ENCODE measurements around the gene PDE3A. TPM values are rescaled to one million over a fixed set of nuclear protein-coding genes. Genes with fewer than 3 reads are reported as not detected.

Gene PDE3A
- total and polyA plus RNA-seq, 7 donors, result 0.53 to 4.1 (median 2.1) TPM

GRCh38 chr12:20501958-20502357, 133.6 kb downstream of the PDE3A start:
- no peak for TF ChIP-seq CTCF (IDR thresholded peaks at IDR 0.05)
- intact Hi-C loops (cut with DNase I), result no loop called here
- Histone ChIP-seq H3K36me3 (ENCODE audit: insufficient read depth in 1 of 2, low read depth in 1 of 2) (no peaks in the 10 kb centered on the region), H3K4me1 (peaks cover 2% of the 10 kb centered on the region), H3K9me3 (no peaks in the 10 kb centered on the region), H3K27ac (no peak overlapping the region), H3K27me3 (ENCODE audit: insufficient read depth in 3 of 3, low read length in 2 of 3) (no peaks in the 10 kb centered on the region), H3K4me3 (no peak overlapping the region)
- DNase-seq, result no peak
- no peak for ATAC-seq
- WGBS, 3 donors, result 91 to 97% (median 93%) methylated on average over 2 of the region's 2 CpGs

GRCh38 chr12:20503858-20504257, 135.5 kb downstream of the PDE3A start:
- H3K36me3 ChIP-seq (ENCODE audit: insufficient read depth in 1 of 2, low read depth in 1 of 2), result no peaks in the 10 kb centered on the region
- H3K27me3 ChIP-seq (ENCODE audit: insufficient read depth in 3 of 3, low read length in 2 of 3), result no peaks in the 10 kb centered on the region
- intact Hi-C loops (cut with DNase I), result no loop called here
- ATAC-seq (no peak), DNase-seq (no peak)
- H3K4me1 ChIP-seq, result peaks cover 2% of the 10 kb centered on the region
- no peak for TF ChIP-seq CTCF (IDR thresholded peaks at IDR 0.05)
- no peaks in the 10 kb centered on the region for H3K9me3 ChIP-seq
- WGBS, 3 donors, result 0 to 44% (median 35%) methylated on average over 1 of the region's 1 CpG
- H3K27ac ChIP-seq, result no peak overlapping the region
- no peak overlapping the region for H3K4me3 ChIP-seq

- no peak for DNase-seq
- Histone ChIP-seq H3K4me3 (no peak overlapping the region), H3K9me3 (no peaks in the 10 kb centered on the region), H3K27me3 (ENCODE audit: insufficient read depth in 3 of 3, low read length in 2 of 3) (no peaks in the 10 kb centered on the region), H3K4me1 (peaks cover 2% of the 10 kb centered on the region), H3K27ac (no peak overlapping the region), H3K36me3 (ENCODE audit: insufficient read depth in 1 of 2, low read depth in 1 of 2) (no peaks in the 10 kb centered on the region)
- ATAC-seq, result no peak
- TF ChIP-seq CTCF (IDR thresholded peaks at IDR 0.05), result no peak
- intact Hi-C loops (cut with DNase I), result no loop called here
These were observed 136.7 kb downstream of the PDE3A start for GRCh38 chr12:20505056-20505455.

GRCh38 chr12:20507056-20507455, 138.7 kb downstream of the PDE3A start:
- DNase-seq (no peak), ATAC-seq (no peak)
- Histone ChIP-seq H3K27me3 (ENCODE audit: insufficient read depth in 3 of 3, low read length in 2 of 3) (no peaks in the 10 kb centered on the region), H3K4me3 (no peak overlapping the region), H3K27ac (no peak overlapping the region), H3K36me3 (ENCODE audit: insufficient read depth in 1 of 2, low read depth in 1 of 2) (no peaks in the 10 kb centered on the region), H3K9me3 (no peaks in the 10 kb centered on the region), H3K4me1 (peaks cover 2% of the 10 kb centered on the region)
- intact Hi-C loops (cut with DNase I), result no loop called here
- WGBS, 3 donors, result 81 to 90% (median 89%) methylated on average over 3 of the region's 3 CpGs
- no peak for TF ChIP-seq CTCF (IDR thresholded peaks at IDR 0.05)

- intact Hi-C loops (cut with DNase I), result no loop called here
- Histone ChIP-seq H3K9me3 (no peaks in the 10 kb centered on the region), H3K27ac (no peak overlapping the region), H3K4me1 (peaks cover 2% of the 10 kb centered on the region), H3K4me3 (no peak overlapping the region), H3K36me3 (ENCODE audit: insufficient read depth in 1 of 2, low read depth in 1 of 2) (no peaks in the 10 kb centered on the region), H3K27me3 (ENCODE audit: insufficient read depth in 3 of 3, low read length in 2 of 3) (no peaks in the 10 kb centered on the region)
- ATAC-seq, result no peak
- no peak for TF ChIP-seq CTCF (IDR thresholded peaks at IDR 0.05)
- no peak for DNase-seq
- 48 to 63% (median 56%) methylated on average over 4 of the region's 4 CpGs for WGBS, 3 donors
These were observed 139.4 kb downstream of the PDE3A start for GRCh38 chr12:20507711-20508110.

Data from psoas muscle (tissue), 8 donors.